Stimulated activated naive CD4-positive, alpha-beta T cell treated with Interleukin-2 at 50 U/mL for 16 hours (primary cell): ENCODE measurements around the gene C12orf60.

Experiments used
- DNase-seq: peaks from one replicate; lab custom pipeline; 2025; lab: John Stamatoyannopoulos, UW

Gene C12orf60

GRCh38 chr12:14836336-14837210, 33.1 kb downstream of the C12orf60 start:
- DNase-seq = no peak

GRCh38 chr12:14839262-14839661, 35.8 kb downstream of the C12orf60 start:
- DNase-seq = no peak

GRCh38 chr12:14840616-14841015, 37.1 kb downstream of the C12orf60 start:
- DNase-seq = no peak

GRCh38 chr12:14841761-14842160, 38.3 kb downstream of the C12orf60 start:
- DNase-seq = no peak

GRCh38 chr12:14842315-14842714, 38.8 kb downstream of the C12orf60 start:
- no peak for DNase-seq

- DNase-seq = no peak
Measured at GRCh38 chr12:14843425-14843887, 40.0 kb downstream of the C12orf60 start, which contains the start of gene ART4. TSS of gene ART4 (minus strand) at chr12:14843526. CDS start at chr12:14843113, 413 bp downstream.

- no peak for DNase-seq
Measured at GRCh38 chr12:14844401-14844800, 40.9 kb downstream of the C12orf60 start.

GRCh38 chr12:14845350-14845750, 41.9 kb downstream of the C12orf60 start:
- no peak for DNase-seq

GRCh38 chr12:14846042-14846587, 42.6 kb downstream of the C12orf60 start:
- no peak for DNase-seq

- no peak for DNase-seq
Measured at GRCh38 chr12:14846876-14847580, 43.6 kb downstream of the C12orf60 start.

GRCh38 chr12:14849661-14850060, 46.2 kb downstream of the C12orf60 start:
- DNase-seq = no peak

GRCh38 chr12:14850929-14851663, 47.6 kb downstream of the C12orf60 start:
- DNase-seq = no peak

- no peak for DNase-seq
Measured at GRCh38 chr12:14852880-14853279, 49.4 kb downstream of the C12orf60 start.

GRCh38 chr12:14853961-14854360, 50.5 kb downstream of the C12orf60 start:
- no peak for DNase-seq

- DNase-seq = no peak
Measured at GRCh38 chr12:14854586-14855183, 51.2 kb downstream of the C12orf60 start.

- no peak for DNase-seq
Measured at GRCh38 chr12:14858513-14858912, 55.0 kb downstream of the C12orf60 start.

GRCh38 chr12:14860490-14860889, 57.0 kb downstream of the C12orf60 start:
- DNase-seq = no peak

GRCh38 chr12:14868916-14869506, 65.5 kb downstream of the C12orf60 start:
- no peak for DNase-seq

- DNase-seq = no peak
Measured at GRCh38 chr12:14871247-14871646, 67.8 kb downstream of the C12orf60 start.

- no peak for DNase-seq
Measured at GRCh38 chr12:14871886-14872285, 68.4 kb downstream of the C12orf60 start.
